ENCODE results near the gene PDE11A. TPM values are rescaled to one million over a fixed set of nuclear protein-coding genes. Genes with fewer than 3 reads are reported as not detected.
A peak's percentile ranks its signal among the peaks of the same experiment; 100 is the strongest.

The PDE11A gene
- total and polyA plus RNA-seq, 4 donors = 0.11 to 1.3 (median 0.25) TPM; not detected in 1

DNA sequence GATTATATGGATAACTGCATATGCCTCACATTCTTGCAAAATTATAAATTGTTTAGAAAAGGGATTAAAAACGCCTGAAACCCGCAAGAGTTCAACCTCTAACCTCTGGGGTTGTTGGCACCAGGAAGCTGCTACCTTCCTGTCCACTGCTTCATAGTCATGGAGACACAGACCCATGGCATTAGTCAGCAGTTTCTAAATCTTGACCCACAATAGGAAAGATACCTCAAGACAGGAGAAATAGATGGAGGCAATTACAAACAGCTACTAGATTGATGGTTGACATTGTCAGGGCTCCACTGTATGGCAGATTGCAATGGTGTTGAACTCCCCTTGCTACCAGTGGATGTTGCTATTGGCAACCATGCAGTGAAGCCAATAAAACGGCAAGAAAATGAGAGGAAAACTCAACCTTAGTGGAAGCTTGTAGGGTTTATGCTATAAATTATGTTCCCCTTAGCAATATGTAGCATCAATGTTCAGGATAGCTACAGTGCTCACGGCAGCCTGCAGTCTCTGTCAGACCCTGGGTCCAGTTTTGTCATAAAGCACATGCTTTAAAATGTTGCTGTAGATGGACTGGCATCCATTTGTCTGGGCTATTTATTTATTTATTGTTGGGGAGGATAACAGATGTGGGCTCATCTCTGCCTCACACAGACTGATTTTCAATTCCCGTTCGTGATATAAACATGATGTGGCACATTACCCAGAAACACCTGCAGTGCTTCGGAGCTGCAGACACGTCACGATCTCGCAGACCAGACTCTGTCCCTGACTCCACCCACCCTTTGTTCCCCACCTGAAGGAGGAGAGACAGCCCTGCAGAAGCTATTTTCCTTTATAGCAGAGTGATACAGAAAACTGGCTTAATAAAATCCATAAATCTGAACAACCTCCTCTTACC is 446.6 kb downstream of the PDE11A start:
- no peaks in the 10 kb centered on the region for H3K9me3 ChIP-seq (ENCODE audit: control insufficient read depth in 4 of 4, insufficient read depth in 3 of 4, low read length in 3 of 4)
- DNase-seq = no peak
- H3K27ac ChIP-seq (ENCODE audit: low read depth in 1 of 2, low read length in 1 of 2) = no peak overlapping the region
- no peaks in the 10 kb centered on the region for H3K4me1 ChIP-seq (ENCODE audit: control insufficient read depth in 5 of 5, insufficient read depth in 5 of 5, low read length in 5 of 5)
- H3K4me3 ChIP-seq = no peak overlapping the region
- no peaks in the 10 kb centered on the region for H3K36me3 ChIP-seq (ENCODE audit: control insufficient read depth in 4 of 4, insufficient read depth in 4 of 4, low read length in 4 of 4)
- no peak for TF ChIP-seq CTCF (IDR thresholded peaks at IDR 0.05; ENCODE audit: control extremely low read depth, extremely low read depth)
- H3K27me3 ChIP-seq (ENCODE audit: control insufficient read depth in 3 of 3, insufficient read depth in 3 of 3, low read length in 2 of 3) = no peaks in the 10 kb centered on the region
- ATAC-seq (ENCODE audit: insufficient read depth, low FRiP score) = no peak
- no peak overlapping the region for H3K9ac ChIP-seq (ENCODE audit: insufficient read depth in 1 of 2, low read length in 2 of 2)
- 57 to 76% methylated on average over 10 of the region's 10 CpGs for WGBS, 2 donors

DNA sequence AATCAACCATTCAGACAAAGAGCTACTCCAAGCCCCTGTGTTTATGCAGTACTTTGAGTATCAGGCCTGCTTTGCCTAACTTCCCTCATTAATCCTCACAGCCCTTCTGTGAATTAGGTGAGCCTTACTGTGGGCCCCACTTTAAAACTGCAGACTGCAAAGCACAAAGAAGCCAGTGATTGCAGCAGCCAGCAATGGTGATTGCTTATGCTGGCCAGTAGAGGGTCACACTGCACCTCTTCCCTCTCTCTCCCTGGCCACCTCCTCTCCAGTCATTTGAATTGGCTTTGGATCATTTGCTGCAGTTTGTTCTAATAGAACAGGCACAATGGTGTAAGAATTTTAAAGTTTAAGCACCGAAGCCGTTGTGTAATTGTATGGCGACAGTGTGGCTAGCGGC is 450.1 kb downstream of the PDE11A start:
- 53 to 89% methylated on average over 4 of the region's 4 CpGs for WGBS, 2 donors

GRCh38 chr2:177619986-177620385 is 452.6 kb downstream of the PDE11A start:
- no peak for TF ChIP-seq CTCF (IDR thresholded peaks at IDR 0.05; ENCODE audit: control extremely low read depth, extremely low read depth)

More for the DNA sequence above, 450.1 kb downstream of the PDE11A start:
- Histone ChIP-seq H3K9me3 (ENCODE audit: control insufficient read depth in 4 of 4, insufficient read depth in 3 of 4, low read length in 3 of 4) (no peaks in the 10 kb centered on the region), H3K4me1 (ENCODE audit: control insufficient read depth in 5 of 5, insufficient read depth in 5 of 5, low read length in 5 of 5) (peaks cover 0 to 11% (median 4%) of the 10 kb centered on the region in 5 donors), H3K4me3 (no peak overlapping the region), H3K36me3 (ENCODE audit: control insufficient read depth in 4 of 4, insufficient read depth in 4 of 4, low read length in 4 of 4) (peaks cover 0 to 2% (median 0%) of the 10 kb centered on the region in 4 donors), H3K27me3 (ENCODE audit: control insufficient read depth in 3 of 3, insufficient read depth in 3 of 3, low read length in 2 of 3) (no peaks in the 10 kb centered on the region), H3K27ac (ENCODE audit: low read depth in 1 of 2, low read length in 1 of 2) (peak overlapping the region in 1 of 2 donors; percentile 6), H3K9ac (ENCODE audit: insufficient read depth in 1 of 2, low read length in 2 of 2) (no peak overlapping the region)
- TF ChIP-seq CTCF (IDR thresholded peaks at IDR 0.05; ENCODE audit: control extremely low read depth, extremely low read depth) = no peak
- DNase-seq (no peak), ATAC-seq (ENCODE audit: insufficient read depth, low FRiP score) (no peak)

More at GRCh38 chr2:177619986-177620385, 452.6 kb downstream of the PDE11A start:
- Histone ChIP-seq H3K9ac (ENCODE audit: insufficient read depth in 1 of 2, low read length in 2 of 2) (no peak overlapping the region), H3K27ac (ENCODE audit: low read depth in 1 of 2, low read length in 1 of 2) (no peak overlapping the region), H3K27me3 (ENCODE audit: control insufficient read depth in 3 of 3, insufficient read depth in 3 of 3, low read length in 2 of 3) (no peaks in the 10 kb centered on the region), H3K36me3 (ENCODE audit: control insufficient read depth in 4 of 4, insufficient read depth in 4 of 4, low read length in 4 of 4) (peaks cover 0 to 2% (median under 1%) of the 10 kb centered on the region in 4 donors), H3K4me1 (ENCODE audit: control insufficient read depth in 5 of 5, insufficient read depth in 5 of 5, low read length in 5 of 5) (peaks cover 0 to 11% (median 5%) of the 10 kb centered on the region in 5 donors), H3K4me3 (no peak overlapping the region), H3K9me3 (ENCODE audit: control insufficient read depth in 4 of 4, insufficient read depth in 3 of 4, low read length in 3 of 4) (no peaks in the 10 kb centered on the region)
- ATAC-seq (ENCODE audit: insufficient read depth, low FRiP score) = no peak
- peak in 2 of 3 donors; percentile 60 to 67 for DNase-seq
- 89 to 93% methylated on average over 2 of the region's 2 CpGs for WGBS, 2 donors

Data from lung (tissue), 12 donors.